Retinal pigment epithelial cell (primary cell): Measurements from ENCODE around the gene HS1BP3.

Experiments
- DNase-seq: peaks from one replicate; pipeline ENCODE4 v3.0.0-alpha.2; 2010; ENCODE audit warnings: low read depth
- H3K4me3 ChIP-seq: 2 replicates; pipeline ENCODE4 v1.5.1; 2011; ENCODE audit warnings: mild to moderate bottlenecking, low read length, control low read depth, moderate library complexity
- TF ChIP-seq, protein P1 (sequence below): conservative IDR thresholded peaks from 2 replicates; pipeline ENCODE4 v1.5.1; 2011; ENCODE audit warnings: low read depth, low read length, control low read depth, inconsistent platforms

The HS1BP3 gene

DNA sequence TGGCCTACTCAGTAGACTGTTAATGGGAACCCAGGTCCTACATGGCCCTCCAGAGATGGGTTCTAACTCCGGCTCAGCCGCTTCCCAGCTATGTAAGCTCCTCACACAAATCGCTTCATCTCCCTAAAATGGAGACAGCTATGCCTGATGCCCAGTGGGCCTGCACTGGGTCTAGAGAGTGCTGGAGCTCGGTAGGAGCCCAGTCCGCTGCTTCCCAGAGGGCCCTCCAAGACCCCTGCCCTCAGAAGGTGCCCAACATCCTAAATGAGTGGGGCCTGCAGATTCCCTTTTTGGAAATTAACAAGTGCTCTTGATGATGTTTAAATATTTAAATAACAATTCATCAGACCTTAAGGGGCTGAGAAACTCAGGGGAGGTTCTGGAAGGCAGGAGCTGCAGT lies 47.1 kb downstream of the HS1BP3 start:
- no peak overlapping the region for H3K4me3 ChIP-seq
- TF ChIP-seq, protein P1, sequence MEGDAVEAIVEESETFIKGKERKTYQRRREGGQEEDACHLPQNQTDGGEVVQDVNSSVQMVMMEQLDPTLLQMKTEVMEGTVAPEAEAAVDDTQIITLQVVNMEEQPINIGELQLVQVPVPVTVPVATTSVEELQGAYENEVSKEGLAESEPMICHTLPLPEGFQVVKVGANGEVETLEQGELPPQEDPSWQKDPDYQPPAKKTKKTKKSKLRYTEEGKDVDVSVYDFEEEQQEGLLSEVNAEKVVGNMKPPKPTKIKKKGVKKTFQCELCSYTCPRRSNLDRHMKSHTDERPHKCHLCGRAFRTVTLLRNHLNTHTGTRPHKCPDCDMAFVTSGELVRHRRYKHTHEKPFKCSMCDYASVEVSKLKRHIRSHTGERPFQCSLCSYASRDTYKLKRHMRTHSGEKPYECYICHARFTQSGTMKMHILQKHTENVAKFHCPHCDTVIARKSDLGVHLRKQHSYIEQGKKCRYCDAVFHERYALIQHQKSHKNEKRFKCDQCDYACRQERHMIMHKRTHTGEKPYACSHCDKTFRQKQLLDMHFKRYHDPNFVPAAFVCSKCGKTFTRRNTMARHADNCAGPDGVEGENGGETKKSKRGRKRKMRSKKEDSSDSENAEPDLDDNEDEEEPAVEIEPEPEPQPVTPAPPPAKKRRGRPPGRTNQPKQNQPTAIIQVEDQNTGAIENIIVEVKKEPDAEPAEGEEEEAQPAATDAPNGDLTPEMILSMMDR, result no peak
- no peak for DNase-seq

DNA sequence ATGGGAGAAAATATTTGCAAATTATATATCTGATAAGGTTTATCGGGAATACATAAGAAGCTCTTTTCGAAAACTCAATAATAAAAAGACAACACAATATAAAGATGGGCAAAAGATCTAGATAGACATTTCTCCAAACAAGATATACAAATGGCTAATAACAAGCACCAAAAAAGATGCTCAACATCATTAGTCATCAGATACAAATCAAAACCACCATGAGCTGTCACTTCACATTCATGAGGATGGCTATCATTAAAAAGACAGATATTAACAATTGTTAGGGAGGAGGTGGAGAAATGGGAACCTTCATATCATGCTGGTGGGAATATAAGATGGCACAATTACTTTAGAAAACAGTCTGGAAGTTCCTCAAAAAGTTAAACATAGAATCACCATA lies 48.1 kb downstream of the HS1BP3 start:
- no peak for DNase-seq
- TF ChIP-seq, protein P1, result no peak

DNA sequence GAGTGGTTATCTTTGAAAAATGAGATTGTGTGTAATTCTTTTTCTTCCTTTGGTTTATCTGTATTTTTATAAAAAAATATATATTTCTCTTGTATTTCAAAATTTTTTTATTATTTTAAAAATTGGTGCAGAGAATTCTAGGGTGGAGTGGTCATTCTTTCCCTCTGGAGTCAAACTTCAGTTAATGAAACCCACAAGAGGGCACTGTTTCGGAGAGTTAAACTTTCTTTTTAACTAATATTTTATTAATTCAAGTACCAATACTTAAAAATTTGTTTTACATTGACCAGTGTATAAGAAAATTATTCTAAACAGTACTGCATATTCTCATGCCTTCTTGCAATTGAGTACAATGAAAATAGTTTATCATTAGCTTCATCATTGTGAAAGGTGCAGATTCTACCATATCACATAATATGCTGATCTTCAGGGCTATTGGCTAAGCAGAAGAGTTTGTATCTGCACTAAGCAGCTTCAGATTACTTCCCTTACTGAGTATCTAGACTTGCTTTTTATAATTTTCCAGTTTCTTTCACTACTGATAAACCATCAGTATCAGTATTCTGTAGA lies 50.1 kb downstream of the HS1BP3 start:
- TF ChIP-seq, protein P1, result peak; percentile 47
- no peak overlapping the region for H3K4me3 ChIP-seq
- DNase-seq, result no peak

More for the DNA sequence above, 48.1 kb downstream of the HS1BP3 start:
- H3K4me3 ChIP-seq, result no peak overlapping the region

DNA sequence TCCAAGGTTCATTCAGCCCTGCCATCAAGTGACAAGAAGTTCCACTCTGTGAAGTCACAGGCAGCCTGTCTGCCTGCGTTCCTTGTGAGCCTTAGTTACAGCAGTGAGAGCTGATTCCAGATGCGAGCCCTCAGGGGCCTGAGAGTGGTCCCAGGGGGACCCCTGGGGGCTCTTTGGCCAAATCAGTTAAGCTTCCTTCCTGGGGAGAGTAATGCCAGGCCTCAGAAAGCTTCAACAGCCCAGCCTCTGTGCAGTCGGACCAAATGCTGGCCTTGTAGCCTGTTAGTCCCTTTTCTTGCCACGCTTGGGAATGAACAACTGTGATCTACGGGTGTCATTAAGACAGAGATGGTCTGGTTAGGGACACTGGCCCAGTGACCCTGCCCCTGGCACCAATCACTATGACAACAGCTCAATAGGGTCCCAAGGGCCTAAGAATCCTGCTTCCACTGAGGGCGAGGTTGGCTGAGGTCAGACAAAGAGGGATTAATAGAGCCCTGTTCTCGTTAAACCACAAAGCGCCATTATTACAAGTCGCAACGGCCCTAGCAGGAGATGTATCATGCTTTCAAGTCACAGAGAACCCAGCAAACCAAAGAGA lies 50.9 kb downstream of the HS1BP3 start:
- H3K4me3 ChIP-seq, result no peak overlapping the region
- DNase-seq, result no peak
- TF ChIP-seq, protein P1, result no peak

DNA sequence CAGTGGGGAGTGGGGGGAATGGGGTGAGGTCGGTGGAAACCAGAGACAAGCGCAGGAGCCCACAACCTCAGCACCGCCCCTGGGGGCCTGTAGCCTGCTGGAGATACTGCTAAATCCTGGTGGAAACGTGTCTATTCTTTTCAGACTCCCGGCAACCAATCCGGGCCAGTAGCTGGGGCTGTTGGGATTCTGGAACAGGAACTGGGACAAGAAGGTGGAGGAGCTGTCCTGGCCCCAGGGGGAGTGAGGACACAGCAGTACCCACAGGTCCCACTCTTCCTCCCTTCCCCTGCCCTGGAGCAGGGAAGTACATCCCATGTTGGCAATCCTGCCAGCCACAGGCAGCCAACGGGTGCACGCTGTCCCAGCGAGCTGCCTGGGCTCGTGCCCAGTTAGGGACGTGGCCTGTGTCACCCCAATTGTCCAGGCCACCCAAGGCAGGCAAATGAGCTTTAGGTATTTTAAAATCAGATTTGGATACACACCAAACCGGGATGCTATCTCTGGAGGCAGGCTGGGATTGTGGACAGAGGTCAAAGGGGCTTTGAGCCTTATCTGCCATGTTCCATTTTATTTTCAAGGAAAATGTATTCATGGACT lies 51.8 kb downstream of the HS1BP3 start:
- DNase-seq, result no peak
- H3K4me3 ChIP-seq, result no peak overlapping the region
- TF ChIP-seq, protein P1, result no peak

DNA sequence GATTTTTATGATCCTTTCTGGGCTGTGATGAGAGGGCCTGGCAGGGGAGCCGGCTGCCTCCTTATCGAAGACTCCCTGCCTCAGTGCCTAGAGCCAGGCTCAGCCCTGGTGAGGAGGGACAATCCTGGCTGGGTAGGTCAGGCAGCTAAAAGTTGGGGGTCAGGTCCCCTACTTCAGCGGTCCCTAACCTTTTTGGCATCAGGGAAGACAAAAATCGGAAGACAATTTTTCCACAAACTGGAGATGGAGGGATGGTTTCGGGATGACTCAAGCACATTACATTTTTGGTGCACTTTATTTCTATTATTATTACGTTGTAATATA lies 53.1 kb downstream of the HS1BP3 start:
- DNase-seq, result no peak
- TF ChIP-seq, protein P1, result no peak
- no peak overlapping the region for H3K4me3 ChIP-seq
